Endodermal cell (in vitro differentiated cells): ENCODE measurements around the gene GNPDA1. TPM values are rescaled to one million over a fixed set of nuclear protein-coding genes. Genes with fewer than 3 reads are reported as not detected.

Experiments used
- DNase-seq: peaks from one replicate; pipeline ENCODE4 v3.0.0-alpha.2; 2017
- H3K27ac ChIP-seq: 2 replicates; pipeline ENCODE4 v1.5.1; 2013; ENCODE audit warnings: mild to moderate bottlenecking, low read depth, low read length, moderate library complexity
- H3K27me3 ChIP-seq: 2 replicates; pipeline ENCODE4 v1.6.1; 2013; ENCODE audit warnings: mild to moderate bottlenecking, low read length, moderate library complexity; ENCODE audit not compliant: insufficient read depth, control insufficient read depth, poor library complexity, severe bottlenecking
- H3K36me3 ChIP-seq: 2 replicates; pipeline ENCODE4 v1.7.0; 2013; ENCODE audit warnings: mild to moderate bottlenecking, low read length, moderate library complexity; ENCODE audit not compliant: control insufficient read depth, insufficient read depth
- H3K4me1 ChIP-seq: one replicate; pipeline ENCODE4 v1.7.0; 2013; ENCODE audit warnings: low read length; ENCODE audit not compliant: control insufficient read depth, insufficient read depth
- H3K4me3 ChIP-seq: 2 replicates; pipeline ENCODE4 v1.5.1; 2013; ENCODE audit warnings: mild to moderate bottlenecking, low read length, moderate library complexity
- H3K9ac ChIP-seq: 2 replicates; pipeline ENCODE4 v1.6.1; 2013; ENCODE audit warnings: mild to moderate bottlenecking, low read length, moderate library complexity; ENCODE audit not compliant: poor library complexity, severe bottlenecking; ENCODE audit errors: extremely low read depth
- H3K9me3 ChIP-seq: 2 replicates; pipeline ENCODE4 v1.6.1; 2013; ENCODE audit warnings: mild to moderate bottlenecking, low read length, moderate library complexity; ENCODE audit not compliant: control insufficient read depth
- H3K27ac Mint-ChIP-seq: 2 replicates; pipeline ENCODE4 v1.8.0; 2020; ENCODE audit warnings: mixed read lengths
- H3K27me3 Mint-ChIP-seq: 2 replicates; pipeline ENCODE4 v1.8.0; 2021; ENCODE audit warnings: mild to moderate bottlenecking, mixed read lengths; ENCODE audit not compliant: insufficient read depth
- H3K36me3 Mint-ChIP-seq: 2 replicates; pipeline ENCODE4 v1.8.0; 2020; ENCODE audit warnings: low read depth, mixed read lengths
- H3K4me1 Mint-ChIP-seq: 2 replicates; pipeline ENCODE4 v1.8.0; 2020; ENCODE audit warnings: mixed read lengths
- H3K4me3 Mint-ChIP-seq: 2 replicates; pipeline ENCODE4 v1.8.0; 2020; ENCODE audit warnings: mild to moderate bottlenecking, moderate library complexity, mixed read lengths
- H3K9me3 Mint-ChIP-seq: 2 replicates; pipeline ENCODE4 v1.8.0; 2020; ENCODE audit warnings: mild to moderate bottlenecking, mixed read lengths
- CTCF ChIP-seq: fragments of 200-600 bp; sonication (generic); conservative IDR thresholded peaks from 2 replicates; pipeline ENCODE4 v1.5.0; 2021; ENCODE audit warnings: antibody characterized with exemption, mild to moderate bottlenecking
- WGBS, 2 experiments: methylation state at CpG; one replicate each; pipeline versions ENCODE4 v1.1.5 to v1.1.7; 2013; ENCODE audit warnings: missing lambda C conversion rate in 2 of 2, mixed read lengths in 1 of 2; ENCODE audit not compliant: insufficient coverage in 1 of 2, insufficient read length in 1 of 2; 5-methylcytosine and 5-hydroxymethylcytosine counted together
- total RNA-seq, 2 donors: library from RNA; stranded (reverse); fragmentation: NEBNext Ultra II Directional in 1 of 2; extraction: Animal tissue kit (Norgen Biotek cat#: 25700) in 1 of 2; gene quantifications; 2 replicates in 1 of 2; 3 replicates in 1 of 2; pipeline ENCODE4 v1.2.1, GENCODE V29; 2021

GNPDA1 gene
- total RNA-seq, 2 donors from 2014 or later, result 90.9 to 118 TPM

GRCh38 chr5:141961466-141961865, 51.4 kb downstream of the GNPDA1 start:
- 90% methylated on average over 3 of the region's 3 CpGs; no CpG with 5 or more reads in 1 of the 2 experiments for WGBS, 2 experiments
- H3K9me3 Mint-ChIP-seq, result no peaks in the 10 kb centered on the region
- Histone ChIP-seq H3K36me3 (no peaks in the 10 kb centered on the region), H3K27ac (no peak overlapping the region), H3K27me3 (no peaks in the 10 kb centered on the region), H3K4me3 (no peak overlapping the region), H3K4me1 (no peaks in the 10 kb centered on the region), H3K9ac (no peak overlapping the region), H3K9me3 (no peaks in the 10 kb centered on the region)
- no peak for DNase-seq
- no peak for TF ChIP-seq CTCF
- peaks cover 10% of the 10 kb centered on the region for H3K4me1 Mint-ChIP-seq
- no peak overlapping the region for H3K4me3 Mint-ChIP-seq
- H3K36me3 Mint-ChIP-seq, result no peaks in the 10 kb centered on the region
- H3K27ac Mint-ChIP-seq, result no peak overlapping the region
- H3K27me3 Mint-ChIP-seq, result peaks cover 3% of the 10 kb centered on the region

GRCh38 chr5:141960449-141961323, 52.1 kb downstream of the GNPDA1 start:
- WGBS, 2 experiments, result 35 to 53% methylated on average over 8 to 14 of the region's 14 CpGs
- Histone ChIP-seq H3K36me3 (no peaks in the 10 kb centered on the region), H3K9me3 (no peaks in the 10 kb centered on the region), H3K27ac (no peak overlapping the region), H3K9ac (no peak overlapping the region), H3K4me1 (no peaks in the 10 kb centered on the region), H3K4me3 (no peak overlapping the region), H3K27me3 (no peaks in the 10 kb centered on the region)
- no peaks in the 10 kb centered on the region for H3K9me3 Mint-ChIP-seq
- peak overlapping the region; percentile 81 for H3K27ac Mint-ChIP-seq
- H3K27me3 Mint-ChIP-seq, result peaks cover 3% of the 10 kb centered on the region
- peaks cover 10% of the 10 kb centered on the region for H3K4me1 Mint-ChIP-seq
- H3K4me3 Mint-ChIP-seq, result no peak overlapping the region
- peak; percentile 95 for TF ChIP-seq CTCF
- H3K36me3 Mint-ChIP-seq, result no peaks in the 10 kb centered on the region
- DNase-seq, result peak; percentile 95

GRCh38 chr5:141960018-141960417, 52.8 kb downstream of the GNPDA1 start:
- H3K9me3 ChIP-seq, result no peaks in the 10 kb centered on the region
- H3K36me3 Mint-ChIP-seq, result no peaks in the 10 kb centered on the region
- no peak overlapping the region for H3K9ac ChIP-seq
- H3K27me3 Mint-ChIP-seq, result peaks cover 3% of the 10 kb centered on the region
- H3K27me3 ChIP-seq, result no peaks in the 10 kb centered on the region
- no peak overlapping the region for H3K27ac ChIP-seq
- no peak overlapping the region for H3K4me3 ChIP-seq
- no peak for DNase-seq
- peaks cover 10% of the 10 kb centered on the region for H3K4me1 Mint-ChIP-seq
- H3K4me1 ChIP-seq, result no peaks in the 10 kb centered on the region
- H3K27ac Mint-ChIP-seq, result no peak overlapping the region
- H3K36me3 ChIP-seq, result no peaks in the 10 kb centered on the region
- no peaks in the 10 kb centered on the region for H3K9me3 Mint-ChIP-seq
- WGBS, 2 experiments, result 67 to 70% methylated on average over 10 of the region's 10 CpGs
- no peak for TF ChIP-seq CTCF
- H3K4me3 Mint-ChIP-seq, result no peak overlapping the region
